NCI-H2196 treated with DMSO at 0.1 percent for 48 hours (cell line): ENCODE measurements around the gene VWA3B.
"Not testable (repeated sequence)": the region's sequence is repeated elsewhere in the genome, so short reads cannot be mapped to it uniquely, and the experiment has no call there.

Experiments
- DNase-seq: peaks from one replicate; lab custom pipeline; 2025; ENCODE audit not compliant: unreplicated experiment; lab: John Stamatoyannopoulos, UW

Gene VWA3B

GRCh38 chr2:98295721-98296414 lies 208.9 kb downstream of the VWA3B start:
- no peak for DNase-seq

- DNase-seq = no peak
Observed at GRCh38 chr2:98296440-98296839, 209.5 kb downstream of the VWA3B start.

- DNase-seq = no peak
Observed at GRCh38 chr2:98297817-98298682, 211.1 kb downstream of the VWA3B start.

GRCh38 chr2:98298683-98299164 lies 211.8 kb downstream of the VWA3B start:
- DNase-seq = no peak

- DNase-seq = no peak
Observed at GRCh38 chr2:98299211-98299905, 212.4 kb downstream of the VWA3B start.

- no peak for DNase-seq
Observed at GRCh38 chr2:98300141-98300874, 213.3 kb downstream of the VWA3B start.

- DNase-seq = no peak
Observed at GRCh38 chr2:98301469-98301868, 214.5 kb downstream of the VWA3B start.

- not testable (repeated sequence) for DNase-seq
Observed at GRCh38 chr2:98307131-98307696, 220.2 kb downstream of the VWA3B start.

- no peak for DNase-seq
Observed at GRCh38 chr2:98308068-98308467, 221.1 kb downstream of the VWA3B start.

GRCh38 chr2:98308532-98308931 lies 221.6 kb downstream of the VWA3B start:
- no peak for DNase-seq

GRCh38 chr2:98309580-98309979 lies 222.6 kb downstream of the VWA3B start:
- DNase-seq = no peak

- DNase-seq = no peak
Observed at GRCh38 chr2:98310010-98310409, 223.0 kb downstream of the VWA3B start.

GRCh38 chr2:98311090-98311489 lies 224.1 kb downstream of the VWA3B start:
- no peak for DNase-seq

- no peak for DNase-seq
Observed at GRCh38 chr2:98311771-98312545, 225.0 kb downstream of the VWA3B start.

- no peak for DNase-seq
Observed at GRCh38 chr2:98313492-98314250, 226.7 kb downstream of the VWA3B start.

- DNase-seq = no peak
Observed at GRCh38 chr2:98314251-98314650, 227.3 kb downstream of the VWA3B start.

GRCh38 chr2:98315957-98316356 lies 229.0 kb downstream of the VWA3B start:
- no peak for DNase-seq

- DNase-seq = no peak
Observed at GRCh38 chr2:98317214-98317613, 230.2 kb downstream of the VWA3B start.

GRCh38 chr2:98320171-98320570 lies 233.2 kb downstream of the VWA3B start:
- not testable (repeated sequence) for DNase-seq
